GM19240 (cell line): ENCODE data around the gene SLC35F1.

Source experiments
- DNase-seq: peaks from one replicate; pipeline ENCODE4 v3.0.0; 2011; ENCODE audit warnings: low spot score; ENCODE audit not compliant: insufficient read length

SLC35F1 gene

DNA sequence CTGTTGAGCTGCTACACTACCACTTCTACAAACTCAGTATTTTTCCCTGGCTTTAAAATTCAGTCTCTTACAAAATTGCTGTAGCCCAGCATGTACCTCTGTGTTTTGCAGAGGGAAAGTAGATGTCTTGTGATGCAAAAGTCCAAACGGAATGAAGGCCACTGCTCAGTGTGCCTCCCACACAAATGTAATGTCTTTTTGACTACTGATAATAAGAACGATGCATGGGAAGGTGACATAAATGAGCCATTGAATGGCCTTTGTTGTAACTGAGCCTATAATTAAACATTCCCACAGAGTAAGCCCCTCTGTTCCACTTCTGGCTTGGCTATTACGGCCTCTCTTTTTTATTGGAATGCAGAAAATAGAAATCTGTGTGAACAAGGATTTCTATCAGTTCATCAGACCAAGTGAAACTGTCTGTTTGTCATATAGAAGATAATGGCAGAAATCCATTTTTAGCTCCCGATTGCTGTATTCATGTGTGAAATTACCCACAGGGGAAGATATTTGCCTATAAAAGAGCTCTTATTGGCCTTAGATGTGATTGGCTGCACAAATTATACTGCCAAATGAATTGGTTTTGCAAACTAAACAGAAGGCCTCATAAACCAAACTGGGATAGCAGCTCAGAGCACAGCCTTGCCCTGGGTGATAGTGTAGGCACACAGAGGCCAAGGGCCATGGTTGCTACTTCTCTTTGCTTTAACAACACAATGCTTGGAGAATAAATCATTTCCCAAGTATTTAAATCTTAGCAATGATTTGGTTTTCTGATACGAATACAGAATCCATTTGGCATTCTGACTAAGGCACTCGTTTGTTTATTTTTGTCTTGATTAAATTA, 399.6 kb downstream of the SLC35F1 start:
- no peak for DNase-seq

DNA sequence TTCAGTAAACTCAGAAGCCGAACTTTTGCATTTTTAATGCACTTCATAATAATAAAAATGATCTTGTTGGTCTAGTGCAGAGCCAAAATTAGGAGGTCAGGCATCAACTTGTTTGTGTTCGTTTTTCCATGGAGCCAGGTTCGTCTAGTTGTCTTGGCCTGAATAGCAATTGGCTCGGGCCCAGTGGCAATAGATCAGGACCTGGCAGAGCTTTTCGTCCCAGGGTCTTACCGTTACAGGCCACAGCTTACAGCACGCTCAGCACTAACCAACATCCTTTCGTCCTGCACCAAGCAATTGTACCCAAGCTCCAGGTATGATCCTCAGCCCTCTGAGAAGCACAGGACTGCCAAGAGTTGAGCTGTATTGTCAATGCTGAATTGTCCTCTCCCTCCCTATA, 400.5 kb downstream of the SLC35F1 start:
- DNase-seq: no peak

DNA sequence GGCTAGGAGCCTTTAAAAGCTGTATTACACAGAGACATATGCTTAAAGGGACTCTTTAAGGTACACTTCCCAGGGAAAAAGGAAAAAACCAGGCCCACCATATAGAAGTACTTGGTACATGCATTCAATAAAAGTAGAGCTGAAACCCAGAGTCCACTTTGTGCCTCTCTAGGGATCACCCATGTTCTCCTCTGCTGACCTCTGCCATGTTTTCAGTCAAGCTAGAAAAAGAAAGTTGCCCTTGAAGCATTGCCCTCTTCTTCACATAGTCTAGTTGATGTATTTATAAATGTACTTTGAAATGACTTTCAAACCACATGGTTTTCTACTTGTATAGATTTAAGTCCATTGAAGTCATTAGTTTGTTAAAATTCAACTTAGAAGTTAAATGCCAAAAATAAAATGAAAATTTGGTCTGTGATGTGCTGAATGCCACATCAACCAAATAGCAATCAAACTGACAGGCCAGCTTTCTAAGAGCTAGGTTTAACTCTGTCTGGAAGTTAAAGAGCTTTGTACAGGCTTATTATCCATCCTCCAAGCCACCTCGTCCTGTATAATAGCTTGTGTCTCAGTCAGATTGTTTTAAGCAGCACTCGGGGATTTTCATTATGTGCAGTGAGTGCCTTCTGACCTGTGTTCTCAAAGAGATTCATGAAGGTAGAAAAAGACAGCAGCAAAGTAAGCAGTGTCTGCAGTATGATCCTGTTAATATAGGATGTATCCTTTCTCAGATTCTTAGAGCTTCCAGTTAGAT, 402.5 kb downstream of the SLC35F1 start:
- no peak for DNase-seq

DNA sequence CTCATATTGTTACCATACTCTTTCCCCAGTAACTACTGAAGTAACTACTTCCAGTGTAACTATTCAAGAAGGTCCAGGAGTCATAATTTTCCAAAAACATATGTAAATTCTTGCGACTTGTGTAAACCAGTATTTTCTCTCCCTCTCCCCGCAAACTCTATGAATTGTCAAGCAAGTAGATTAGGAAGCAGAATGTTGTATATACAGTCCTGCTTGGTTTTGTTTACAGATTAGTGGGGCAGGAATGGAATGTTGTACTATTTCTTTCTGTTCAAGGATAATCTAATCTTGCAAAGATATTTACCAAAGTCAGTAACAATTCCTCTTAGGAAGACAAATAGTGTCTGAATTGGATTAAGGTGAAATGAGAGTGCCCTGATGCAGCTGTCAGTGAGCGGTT, 406.1 kb downstream of the SLC35F1 start:
- DNase-seq: no peak

DNA sequence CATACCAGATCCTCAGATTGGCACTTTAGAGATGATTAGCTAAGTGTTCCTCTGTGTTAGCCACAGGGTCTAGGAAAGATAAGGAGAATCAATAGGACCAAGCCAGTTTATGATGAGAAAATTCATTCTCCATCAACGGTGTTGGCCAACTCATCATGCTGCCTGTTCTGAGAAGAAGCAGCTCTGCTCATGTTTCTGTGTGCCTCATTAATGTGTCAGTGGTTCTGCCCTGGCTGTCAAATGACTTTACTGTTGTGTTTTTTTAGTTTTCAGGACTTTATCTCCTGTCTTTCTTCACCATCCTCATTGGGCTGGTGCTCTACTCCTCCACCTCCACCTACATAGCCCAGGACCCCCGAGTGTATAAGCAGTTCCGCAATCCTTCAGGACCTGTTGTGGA, 406.7 kb downstream of the SLC35F1 start:
- DNase-seq: no peak

DNA sequence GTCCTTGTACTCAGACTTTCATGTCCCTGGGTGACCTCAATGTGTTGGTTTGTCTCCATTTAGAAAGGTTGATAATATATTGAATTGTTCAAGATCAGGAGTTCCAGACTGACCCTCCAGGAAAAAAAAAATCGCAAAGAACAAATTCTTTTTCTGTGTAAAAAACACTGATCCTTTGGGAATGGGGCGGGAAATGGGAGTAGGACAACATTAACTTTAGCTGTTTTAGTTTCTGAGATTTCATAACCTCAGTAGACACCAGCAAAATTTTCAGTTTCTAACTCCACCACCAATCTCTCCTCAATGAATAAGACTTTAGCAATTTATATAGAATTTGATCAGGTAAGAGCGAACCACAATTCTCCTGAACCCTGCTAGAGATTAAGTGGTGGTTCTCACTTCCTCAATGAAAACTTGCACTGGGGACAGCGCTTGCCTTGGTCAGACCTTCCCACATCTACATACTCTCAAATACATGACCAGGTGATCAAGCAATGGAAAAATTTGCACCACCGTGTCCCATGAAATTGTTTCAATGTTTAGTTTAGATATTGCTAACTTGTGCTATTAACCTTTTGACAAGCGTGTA, 409.8 kb downstream of the SLC35F1 start:
- DNase-seq: no peak

DNA sequence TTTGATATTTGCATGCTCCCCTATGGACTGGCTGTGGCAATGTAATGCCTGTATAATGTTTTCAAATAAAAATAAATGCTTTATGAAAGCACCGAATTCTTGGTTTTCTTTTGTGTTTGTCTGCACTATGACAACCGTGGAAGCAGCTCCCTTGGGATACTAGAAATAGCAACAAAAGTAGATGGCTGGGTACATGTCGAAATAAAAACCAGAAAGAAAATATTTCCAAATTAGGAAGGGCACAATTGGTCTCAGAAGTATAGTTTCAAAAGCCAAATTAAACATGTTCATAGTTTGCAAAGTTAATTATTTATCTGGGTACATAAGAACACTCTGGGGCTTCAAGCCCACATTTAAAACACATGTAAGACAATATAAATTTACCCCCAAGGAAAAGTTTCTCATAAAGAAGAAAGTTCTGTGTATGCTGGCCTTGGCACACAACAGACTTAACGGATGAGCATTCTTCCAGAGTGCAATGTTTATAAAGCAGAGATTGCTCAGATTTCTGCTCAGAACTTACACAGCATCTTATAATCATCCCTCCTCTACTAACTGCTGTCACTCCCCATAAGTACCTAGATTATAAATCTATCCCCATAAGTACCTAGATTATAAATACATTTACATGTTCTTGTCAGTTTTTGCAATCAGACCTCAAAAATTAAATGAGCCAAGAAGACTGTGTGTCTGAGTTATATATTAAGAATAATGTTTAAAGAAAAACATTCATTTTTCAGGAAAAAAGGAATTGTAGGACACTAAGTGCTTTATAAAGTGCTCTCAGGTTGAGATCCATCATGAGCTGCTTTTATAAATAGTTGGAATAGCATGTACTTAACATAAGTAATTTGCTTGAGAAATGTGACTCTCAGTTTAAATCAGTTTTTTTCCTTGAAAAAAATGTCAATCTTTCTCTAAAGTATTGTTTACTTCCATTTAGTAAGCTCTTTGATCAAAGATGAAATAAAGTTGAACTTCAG, 410.8 kb downstream of the SLC35F1 start:
- no peak for DNase-seq

DNA sequence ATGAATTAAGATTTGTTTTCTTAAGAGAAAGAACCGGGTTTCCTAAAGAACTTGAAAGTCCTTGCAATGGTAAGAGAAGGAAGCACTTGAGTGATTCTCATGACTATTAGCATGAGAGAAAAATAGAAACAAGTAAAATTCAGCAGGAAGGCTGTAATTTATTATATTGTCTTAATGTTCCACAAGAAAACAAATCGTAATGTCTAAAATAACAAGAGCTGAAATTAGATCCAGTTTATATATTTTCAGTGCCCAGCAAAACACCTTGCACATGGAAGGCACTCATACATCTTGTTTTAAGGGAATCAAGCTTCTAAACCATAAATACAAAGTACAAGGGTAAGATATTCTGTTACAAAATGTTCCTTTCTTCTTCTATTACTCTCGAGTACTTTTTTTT, 411.6 kb downstream of the SLC35F1 start:
- no peak for DNase-seq

DNA sequence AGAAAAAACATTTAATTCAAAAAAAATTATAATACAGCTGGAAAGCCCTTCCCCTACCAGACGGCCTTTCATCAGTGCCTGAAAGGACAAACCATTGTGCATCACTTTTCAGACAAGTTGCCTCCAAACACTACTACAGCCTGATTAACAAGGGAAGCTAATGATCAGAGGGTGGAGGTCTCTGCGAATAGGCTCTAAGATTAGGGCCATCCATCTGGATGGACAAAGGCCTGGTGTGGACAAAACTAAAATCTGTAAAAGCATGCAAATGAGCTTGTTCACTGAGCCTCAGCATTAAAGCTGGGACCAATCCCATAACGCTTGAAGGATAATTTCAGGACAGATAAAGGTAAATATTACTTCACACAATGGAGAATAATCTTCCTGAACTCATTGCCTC, 412.4 kb downstream of the SLC35F1 start:
- no peak for DNase-seq

DNA sequence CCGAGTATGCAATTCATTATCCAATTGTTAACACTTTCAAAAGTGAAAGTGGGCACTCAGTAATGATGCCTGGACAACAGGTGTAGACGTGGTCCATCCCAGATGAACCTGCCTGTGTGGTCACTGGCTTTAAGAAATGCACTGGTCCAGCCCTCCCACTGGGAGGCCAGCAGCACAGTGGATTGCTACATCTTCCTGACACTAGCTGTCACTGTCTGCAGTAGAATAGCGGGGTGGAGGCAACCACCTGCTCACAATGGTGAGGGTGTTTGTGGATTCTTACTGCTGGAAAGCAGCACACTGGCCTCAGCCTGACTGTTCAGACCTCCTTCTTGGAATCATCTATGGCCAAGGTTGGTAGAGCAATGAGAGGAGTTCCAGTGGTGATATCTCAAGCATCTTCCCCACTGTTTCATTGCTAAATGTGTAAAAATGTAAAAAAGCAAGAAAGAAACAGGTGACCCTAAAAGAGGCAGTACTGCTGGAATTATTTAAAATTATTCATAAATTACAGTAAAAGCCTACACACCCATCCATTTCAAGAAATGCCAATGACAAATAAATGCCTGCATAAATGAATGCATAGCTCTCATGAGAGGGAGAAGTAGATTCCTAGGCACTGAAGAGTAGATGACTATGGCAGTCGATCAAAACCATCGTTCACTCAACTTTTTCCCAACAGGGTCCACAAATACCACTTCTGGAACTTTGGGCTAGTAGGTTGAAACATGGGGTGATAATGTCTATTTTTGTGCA, 413.0 kb downstream of the SLC35F1 start:
- no peak for DNase-seq

DNA sequence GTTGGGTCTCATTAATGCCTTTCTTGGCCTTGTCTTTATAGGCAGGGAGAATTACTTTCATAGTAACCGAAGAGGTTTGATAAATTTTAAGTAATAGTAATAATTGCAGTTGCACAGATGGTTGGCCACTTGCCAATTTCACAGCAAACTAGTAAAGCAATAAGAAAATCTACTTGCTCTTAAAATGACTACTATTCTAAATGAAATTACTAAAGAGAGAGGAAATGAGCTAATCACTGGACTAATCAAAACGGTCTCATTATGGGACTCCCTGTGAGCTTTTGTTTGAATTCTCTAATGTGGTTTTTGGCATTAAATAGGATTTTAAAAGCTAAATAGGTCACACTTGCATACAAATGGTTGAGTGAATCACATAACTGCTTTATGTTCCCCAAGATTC, 413.6 kb downstream of the SLC35F1 start:
- no peak for DNase-seq

DNA sequence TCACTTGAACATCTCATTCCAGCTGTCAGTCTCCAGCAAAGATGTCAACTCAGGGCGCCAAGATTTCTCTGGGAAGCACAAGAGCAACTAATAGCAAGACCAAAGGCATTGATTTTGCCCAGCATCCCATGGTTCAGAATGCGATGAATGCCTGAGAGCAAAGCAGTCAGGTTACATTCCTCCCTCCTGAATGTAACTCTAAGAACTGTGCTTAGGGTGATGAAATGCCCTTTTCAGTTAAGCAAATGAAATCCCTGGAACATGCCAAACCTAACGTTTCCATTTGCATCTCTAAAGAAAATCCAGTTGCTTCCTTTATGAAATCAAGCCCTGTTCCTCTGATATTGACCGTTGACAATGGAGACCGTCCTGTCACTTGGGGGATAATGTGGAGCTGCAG, 417.1 kb downstream of the SLC35F1 start:
- no peak for DNase-seq

DNA sequence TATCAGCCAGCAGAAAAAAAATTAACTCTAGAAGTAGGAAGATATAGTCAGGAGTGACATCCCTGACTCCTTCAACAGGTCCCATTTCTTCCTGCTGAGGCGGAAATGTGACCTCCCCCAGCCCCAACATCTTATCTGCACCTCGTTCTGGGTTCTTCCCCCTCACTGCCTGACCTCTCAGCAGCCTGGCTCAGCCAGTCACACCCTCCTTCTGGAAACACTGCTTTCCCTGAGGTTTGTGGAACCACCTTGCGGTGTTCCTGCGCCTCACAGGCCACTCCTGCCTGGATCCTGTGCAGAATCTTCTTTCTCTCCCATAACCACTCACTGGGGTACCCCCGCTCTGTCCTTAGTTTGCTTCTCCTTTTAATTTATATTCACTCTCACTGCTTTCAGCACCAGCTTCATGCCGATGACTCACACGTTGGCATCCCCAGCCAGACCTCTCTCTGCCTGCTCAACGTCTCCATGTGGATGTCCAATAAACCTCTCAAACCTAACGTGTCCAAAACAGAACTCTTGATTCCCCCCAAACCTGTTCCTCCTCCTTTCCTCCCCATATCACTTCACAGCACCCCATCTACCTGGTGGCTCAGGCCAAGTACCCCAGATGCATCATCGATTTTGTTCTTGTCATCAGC, 418.3 kb downstream of the SLC35F1 start:
- no peak for DNase-seq

DNA sequence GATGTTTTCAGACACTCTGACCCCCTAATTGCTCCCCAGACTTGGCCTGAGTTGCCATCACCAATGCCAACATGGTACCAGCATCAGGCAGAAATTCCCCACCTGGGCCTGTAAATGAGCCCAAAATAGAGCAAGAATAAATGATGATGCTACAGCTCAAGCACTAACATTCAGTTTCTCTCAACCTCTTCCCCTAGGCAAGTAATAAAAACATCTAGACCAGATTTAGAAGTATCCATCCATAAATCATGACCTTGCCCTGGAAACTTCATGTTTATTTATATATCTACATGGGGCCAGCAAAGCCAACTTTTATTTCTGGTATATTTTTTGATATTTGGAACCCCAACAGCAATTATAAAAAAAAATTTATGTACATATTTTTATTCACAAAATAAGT, 419.6 kb downstream of the SLC35F1 start:
- DNase-seq: no peak

DNA sequence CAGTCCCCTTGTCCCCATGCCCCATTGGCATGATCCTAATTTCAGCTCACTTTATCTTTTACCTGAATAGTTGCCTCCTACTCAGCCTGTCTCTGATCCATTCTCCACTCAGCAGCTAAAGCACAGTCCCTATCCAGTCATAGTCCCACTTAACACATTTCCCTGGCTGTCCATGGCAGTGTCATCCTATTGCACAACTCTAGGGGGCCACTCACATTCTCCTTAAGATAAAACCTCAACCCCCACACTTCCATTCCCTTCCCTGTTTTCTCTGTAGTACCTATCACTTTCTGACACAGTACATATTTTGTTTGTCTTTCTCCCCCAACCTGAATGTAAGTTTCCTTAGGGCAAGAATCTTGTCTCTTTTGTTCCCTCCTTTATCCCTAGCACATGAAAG, 420.2 kb downstream of the SLC35F1 start:
- DNase-seq: no peak

DNA sequence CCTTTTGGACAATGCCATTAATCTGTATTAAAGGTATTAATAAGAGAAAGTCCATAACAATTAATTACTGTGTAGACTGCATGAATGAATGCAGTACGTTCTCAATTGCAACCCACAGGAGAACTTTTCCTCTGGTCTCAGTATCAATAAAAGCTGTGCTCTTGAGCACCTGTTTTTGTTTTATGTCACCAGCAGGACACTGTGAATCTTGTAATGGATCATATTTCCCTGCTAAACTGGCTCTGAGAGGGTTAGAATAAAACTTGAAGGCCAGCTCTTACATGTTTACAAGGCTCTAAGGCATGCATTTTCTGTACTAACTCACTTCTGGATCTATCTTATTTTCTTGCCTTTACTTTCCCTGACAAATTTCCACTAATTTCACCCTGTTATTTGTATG, 426.7 kb downstream of the SLC35F1 start:
- DNase-seq: no peak

DNA sequence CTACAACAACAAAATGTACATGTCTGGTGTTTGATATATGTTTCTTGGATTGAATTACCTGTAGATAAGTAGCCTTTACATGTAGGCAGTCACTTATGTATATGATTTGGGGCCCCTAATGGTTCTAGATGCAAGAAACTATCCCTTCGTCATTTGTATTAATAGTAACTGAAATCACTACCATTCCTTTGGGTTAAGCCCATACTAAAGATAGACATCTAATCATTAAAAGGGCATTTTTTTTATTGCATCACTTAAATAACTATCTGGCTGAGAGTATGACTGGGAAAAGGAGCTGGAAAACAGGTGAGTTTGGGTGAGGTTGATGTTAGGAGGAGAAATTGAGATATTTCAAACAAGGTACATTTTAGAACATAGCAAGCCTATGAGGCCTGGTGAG, 427.6 kb downstream of the SLC35F1 start:
- no peak for DNase-seq

DNA sequence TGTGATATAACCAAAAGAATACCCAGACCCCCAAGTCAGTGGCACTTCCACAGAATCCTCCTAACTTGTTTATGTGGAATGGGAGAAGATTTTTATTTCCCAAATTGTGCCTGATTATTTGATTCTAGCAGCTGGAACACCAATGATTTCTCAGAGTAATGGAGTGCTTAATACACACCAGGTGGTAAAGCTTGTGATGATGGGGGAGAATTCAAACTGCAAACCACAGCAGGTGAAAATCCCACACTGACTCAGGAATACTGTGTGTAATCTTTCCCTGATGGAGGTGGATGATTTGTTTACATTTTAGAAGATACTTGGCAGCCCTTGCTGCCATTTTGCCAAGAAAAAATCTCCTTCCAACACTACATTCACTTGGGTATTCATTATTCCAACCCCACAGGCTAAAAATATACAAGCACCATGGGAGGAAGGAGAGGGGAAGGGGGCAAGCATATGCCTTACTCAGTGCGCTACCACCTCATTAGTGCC, 428.3 kb downstream of the SLC35F1 start:
- no peak for DNase-seq

DNA sequence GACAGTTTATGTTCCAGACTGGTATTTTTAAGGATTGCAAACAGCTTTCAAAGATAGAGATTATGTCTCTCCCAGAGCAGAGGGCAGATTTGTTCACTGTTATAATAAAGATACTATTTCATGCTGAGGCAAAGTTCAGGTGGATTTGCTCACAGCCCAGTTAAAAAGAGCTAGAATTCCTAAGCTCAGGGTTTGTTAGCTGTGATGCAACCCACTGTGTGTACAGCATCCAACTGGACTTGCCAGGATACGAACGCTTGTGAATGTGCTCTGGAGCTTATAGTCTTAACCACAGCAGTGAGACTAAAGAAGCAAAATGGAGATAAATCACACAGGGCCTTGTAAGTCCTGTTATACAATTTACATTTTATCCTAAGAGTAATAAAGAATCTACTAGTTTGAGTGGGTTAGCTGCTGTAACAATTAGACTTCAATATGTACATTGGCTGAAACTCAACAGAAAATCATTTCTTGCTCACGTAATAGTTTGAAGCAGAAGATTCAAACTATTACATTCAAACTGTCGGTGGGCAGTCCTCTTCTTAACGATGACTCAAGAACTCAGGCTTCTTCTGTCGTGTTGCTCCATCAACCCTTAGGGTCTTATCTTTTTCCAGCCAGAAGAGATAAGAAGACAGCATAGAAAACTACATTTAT, 437.1 kb downstream of the SLC35F1 start:
- no peak for DNase-seq
